Pancreas (tissue), 10 donors: Measurements from ENCODE around the gene SPTBN1. TPM values are rescaled to one million over a fixed set of nuclear protein-coding genes. Genes with fewer than 3 reads are reported as not detected.

Experiments
- ATAC-seq, 4 donors: fragments of 200-7000 bp; cut with Tn5 transposase; one replicate each; pipeline versions ENCODE4 v1.8.0 to v1.9.1; 2020; ENCODE audit warnings: mild to moderate bottlenecking in 4 of 4, moderate library complexity in 4 of 4
- DNase-seq, 6 donors: peaks; one replicate each; pipeline ENCODE4 v3.0.0-alpha.2; 2020
- FAIRE-seq: peaks from 2 replicates; lab custom pipeline; 2012; peaks lifted over from hg19 to GRCh38; lab: Jason Lieb, UNC
- H3K27ac ChIP-seq, 4 donors: fragments of 200-600 bp; sonication (generic); 1 replicate in 3 of 4; 2 replicates in 1 of 4; pipeline versions ENCODE4 v1.5.0 to v1.8.0; 2020
- H3K27me3 ChIP-seq, 4 donors: fragments of 200-600 bp; one replicate each; pipeline ENCODE4 v1.8.0; 2021
- H3K36me3 ChIP-seq, 3 donors: fragments of 200-600 bp; sonication (generic) in 1 of 3; one replicate each; pipeline versions ENCODE4 v1.5.0 to v1.8.0; 2020 to 2021
- H3K4me1 ChIP-seq, 3 donors: fragments of 200-600 bp; one replicate each; pipeline ENCODE4 v1.8.0; 2021
- H3K4me3 ChIP-seq, 4 donors: fragments of 200-600 bp; sonication (generic) in 2 of 4; one replicate each; pipeline versions ENCODE4 v1.5.0 to v1.8.0; 2020 to 2021
- H3K9me3 ChIP-seq, 4 donors: fragments of 200-600 bp; one replicate each; pipeline ENCODE4 v1.8.0; 2021
- WGBS, 2 donors: extraction: QIAGEN DNeasy Blood & Tissue Kit; methylation state at CpG; one replicate each; pipeline ENCODE4 v1.1.7; 2013; 5-methylcytosine and 5-hydroxymethylcytosine counted together
- intact Hi-C, 3 donors: fragments of 100-400 bp; cut with DNase I; formaldehyde crosslinking; loops; one replicate each; pipeline versions ENCODE4 v1.11.1 to v1.14.2; 2022
- polyA plus RNA-seq, 2 donors: library from polyadenylated mRNA; stranded (reverse); fragments of 200-250 nt; gene quantifications; one replicate each; pipeline ENCODE4 v1.2.3, GENCODE V29; 2013
- total RNA-seq, 6 donors: library from RNA; stranded (reverse); fragmentation: NEBNext Ultra II Directional in 4 of 6; extraction: Animal tissue kit (Norgen Biotek cat#: 25700) in 4 of 6; gene quantifications; one replicate each; pipeline versions ENCODE4 v1.2.1 to v1.2.4, GENCODE V29; 2021 to 2023
- TF ChIP-seq, protein P1 (sequence below), 4 donors: fragments of 200-600 bp; sonication (generic) in 3 of 4; IDR thresholded peaks; one replicate each; pipeline versions ENCODE4 v1.5.0 to v1.8.0; 2021; ENCODE audit warnings: antibody characterized with exemption in 4 of 4
- donor health status: healthy with polysubstance abuse.
- donor health status: DM: no; HTN: no; CAD: no; lungs with moderate emphysema.
- donor health status: DM: no; HTN: no; CAD: no.
- donor health status: control.
- donor health status: control.
- donor health status: Bipolar disorder and iron deficiency.
- donor health status: DM: yes; HTN: yes; CAD: no.
- donor health status: DM: no; HTN: no; CAD: no.
- donor health status: DM: no; HTN: no; CAD: no.
- donor health status: DM: yes; HTN: yes; CAD: no.

The SPTBN1 gene
- total and polyA plus RNA-seq, 8 donors: 43.8 to 192 (median 84.4) TPM

DNA sequence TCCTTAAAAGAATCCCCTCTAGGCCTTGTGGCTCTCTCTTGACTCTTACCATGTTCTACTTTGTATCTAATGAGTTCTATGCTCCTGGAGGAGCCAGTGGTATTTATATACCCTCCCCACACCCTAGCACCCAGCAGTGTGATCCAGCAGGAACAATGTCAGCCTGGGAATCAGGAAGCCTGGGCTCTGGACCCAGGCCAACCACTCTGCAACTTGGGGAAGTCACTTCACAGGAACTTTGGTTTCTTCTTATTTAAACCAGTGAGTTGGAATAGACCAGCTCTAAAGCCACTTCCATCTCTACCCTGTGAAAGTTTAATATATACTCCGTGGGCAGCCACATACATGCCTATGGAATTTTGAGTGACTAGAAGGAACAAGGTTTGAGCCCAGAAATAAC, 11.6 kb upstream of the SPTBN1 start:
- Histone ChIP-seq H3K4me1 (no peaks in the 10 kb centered on the region), H3K27ac (no peak overlapping the region), H3K9me3 (no peaks in the 10 kb centered on the region), H3K4me3 (no peak overlapping the region), H3K36me3 (no peaks in the 10 kb centered on the region), H3K27me3 (no peaks in the 10 kb centered on the region)
- DNase-seq: peak in 5 of 6 donors; percentile 55 to 77 (median 75)
- intact Hi-C loops: no loop called here
- WGBS, 2 donors: 79 to 88% methylated on average over 1 of the region's 1 CpG
- peak; percentile 51 to 86 (median 73) for ATAC-seq
- FAIRE-seq: no peak
- TF ChIP-seq, protein P1, sequence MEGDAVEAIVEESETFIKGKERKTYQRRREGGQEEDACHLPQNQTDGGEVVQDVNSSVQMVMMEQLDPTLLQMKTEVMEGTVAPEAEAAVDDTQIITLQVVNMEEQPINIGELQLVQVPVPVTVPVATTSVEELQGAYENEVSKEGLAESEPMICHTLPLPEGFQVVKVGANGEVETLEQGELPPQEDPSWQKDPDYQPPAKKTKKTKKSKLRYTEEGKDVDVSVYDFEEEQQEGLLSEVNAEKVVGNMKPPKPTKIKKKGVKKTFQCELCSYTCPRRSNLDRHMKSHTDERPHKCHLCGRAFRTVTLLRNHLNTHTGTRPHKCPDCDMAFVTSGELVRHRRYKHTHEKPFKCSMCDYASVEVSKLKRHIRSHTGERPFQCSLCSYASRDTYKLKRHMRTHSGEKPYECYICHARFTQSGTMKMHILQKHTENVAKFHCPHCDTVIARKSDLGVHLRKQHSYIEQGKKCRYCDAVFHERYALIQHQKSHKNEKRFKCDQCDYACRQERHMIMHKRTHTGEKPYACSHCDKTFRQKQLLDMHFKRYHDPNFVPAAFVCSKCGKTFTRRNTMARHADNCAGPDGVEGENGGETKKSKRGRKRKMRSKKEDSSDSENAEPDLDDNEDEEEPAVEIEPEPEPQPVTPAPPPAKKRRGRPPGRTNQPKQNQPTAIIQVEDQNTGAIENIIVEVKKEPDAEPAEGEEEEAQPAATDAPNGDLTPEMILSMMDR (IDR thresholded peaks at IDR 0.05): no peak

DNA sequence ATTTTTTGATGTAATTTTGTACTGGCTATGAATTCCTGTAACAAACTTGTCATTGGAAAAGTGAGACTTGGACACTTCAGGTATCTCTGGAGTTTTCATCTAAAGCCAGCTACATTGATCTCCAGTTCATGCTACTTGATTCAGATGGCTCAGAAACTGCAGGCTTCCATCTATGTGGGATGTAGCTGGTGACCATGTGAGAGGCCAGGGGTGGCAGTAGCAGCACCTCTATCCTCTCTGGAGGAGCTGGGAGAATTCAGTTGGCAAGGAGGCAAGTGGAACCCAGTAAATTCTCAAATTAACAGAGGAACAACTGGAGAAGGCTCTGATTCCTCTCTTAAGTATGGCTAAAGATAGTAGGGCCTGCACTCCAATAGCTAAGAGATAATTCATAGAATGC, 10.0 kb upstream of the SPTBN1 start:
- intact Hi-C loops: no loop called here
- no peak for DNase-seq
- Histone ChIP-seq H3K27ac (no peak overlapping the region), H3K36me3 (no peaks in the 10 kb centered on the region), H3K27me3 (no peaks in the 10 kb centered on the region), H3K9me3 (no peaks in the 10 kb centered on the region), H3K4me1 (no peaks in the 10 kb centered on the region), H3K4me3 (no peak overlapping the region)
- FAIRE-seq: no peak
- TF ChIP-seq, protein P1 (IDR thresholded peaks at IDR 0.05): no peak
- ATAC-seq: no peak

DNA sequence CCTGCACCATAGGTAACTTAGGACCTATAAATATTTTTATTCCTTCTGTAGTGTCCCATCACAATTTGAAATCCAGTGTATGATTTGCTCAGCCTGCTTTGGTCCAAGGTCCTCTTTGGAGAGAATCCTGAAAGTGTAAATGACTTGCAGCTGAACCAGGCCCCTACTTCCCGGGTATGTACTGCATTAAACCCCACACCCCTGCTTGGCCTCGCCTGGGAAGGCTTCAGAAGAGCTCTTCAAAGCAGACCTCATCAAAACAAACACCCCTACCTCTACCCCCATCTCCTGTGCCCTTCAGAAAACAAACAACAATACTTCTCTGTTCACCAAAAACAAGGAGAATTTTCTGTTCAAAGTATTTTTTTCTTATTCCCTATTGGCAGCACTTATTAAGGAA, 9.5 kb upstream of the SPTBN1 start:
- DNase-seq: no peak
- H3K4me3 ChIP-seq: no peak overlapping the region
- no peaks in the 10 kb centered on the region for H3K27me3 ChIP-seq
- no peaks in the 10 kb centered on the region for H3K36me3 ChIP-seq
- H3K4me1 ChIP-seq: no peaks in the 10 kb centered on the region
- intact Hi-C loops: no loop called here
- TF ChIP-seq, protein P1 (IDR thresholded peaks at IDR 0.05): no peak
- 76 to 87% methylated on average over 2 of the region's 2 CpGs for WGBS, 2 donors
- ATAC-seq: no peak
- no peak for FAIRE-seq
- no peaks in the 10 kb centered on the region for H3K9me3 ChIP-seq
- H3K27ac ChIP-seq: no peak overlapping the region

DNA sequence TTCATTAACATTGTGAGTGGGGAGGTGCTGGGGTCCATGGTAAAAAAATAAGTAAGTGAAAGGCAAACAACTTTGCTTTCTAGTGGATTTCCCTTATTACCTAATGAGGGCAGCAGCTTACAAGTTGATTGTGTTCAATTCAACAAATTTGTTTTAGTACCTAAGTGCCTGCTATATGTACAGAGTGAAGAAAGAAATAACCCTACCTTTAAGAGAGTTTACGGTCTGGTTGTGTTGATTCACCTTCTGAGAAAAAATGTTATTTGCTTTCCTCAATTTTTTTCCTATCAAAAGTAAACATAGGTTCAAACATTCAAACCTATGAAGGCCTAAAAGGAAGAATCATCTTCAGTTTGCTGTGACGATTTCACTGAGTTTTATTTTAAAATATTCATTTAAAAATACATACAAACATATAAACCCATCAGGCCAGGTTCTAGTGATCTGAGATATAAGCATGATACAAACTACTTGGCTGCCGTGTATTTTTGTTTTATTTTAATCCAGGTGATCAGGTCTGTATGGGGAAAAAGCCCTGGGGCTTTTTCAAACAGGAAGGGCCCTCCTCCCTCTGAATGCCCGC, 1.5 kb upstream of the SPTBN1 start:
- WGBS, 2 donors: 7 to 9% methylated on average over 4 of the region's 4 CpGs
- ATAC-seq: peak in 1 of 4 donors; percentile 3
- no peaks in the 10 kb centered on the region for H3K9me3 ChIP-seq
- H3K27ac ChIP-seq: peak overlapping the region; percentile 60 to 94 (median 88)
- TF ChIP-seq, protein P1 (IDR thresholded peaks at IDR 0.05): no peak
- no peaks in the 10 kb centered on the region for H3K27me3 ChIP-seq
- no peak for DNase-seq
- intact Hi-C loops: no loop called here
- H3K4me1 ChIP-seq: peaks cover 6 to 7% (median 7%) of the 10 kb centered on the region in 3 donors
- H3K4me3 ChIP-seq: peak overlapping the region in 3 of 4 donors; percentile 71 to 87 (median 80)
- H3K36me3 ChIP-seq: no peaks in the 10 kb centered on the region
- no peak for FAIRE-seq

DNA sequence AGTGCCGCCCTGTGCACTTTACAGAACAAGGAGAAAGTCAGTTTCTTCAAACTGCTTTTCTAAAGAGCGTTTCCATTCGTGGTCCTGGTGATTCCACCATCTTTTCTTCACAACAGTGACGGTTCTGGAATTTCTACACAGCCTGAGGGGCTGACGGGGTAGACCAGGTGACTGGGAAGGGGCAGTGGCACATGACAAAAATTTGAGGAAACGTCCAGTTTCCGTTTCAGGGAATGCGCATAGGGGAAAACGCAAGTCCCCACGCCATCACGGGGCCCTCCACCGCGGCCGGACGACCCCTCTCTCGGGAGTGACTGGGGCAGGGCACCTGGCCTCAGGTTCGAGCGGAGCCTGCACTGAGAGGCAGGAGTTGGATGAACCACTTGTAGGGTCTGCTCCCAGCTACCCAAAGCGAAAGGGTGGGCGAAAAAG, 980 bp upstream of the SPTBN1 start:
- peaks cover 6 to 7% (median 7%) of the 10 kb centered on the region in 3 donors for H3K4me1 ChIP-seq
- DNase-seq: peak; percentile 14 to 64 (median 32)
- no peak for FAIRE-seq
- H3K4me3 ChIP-seq: peak overlapping the region; percentile 68 to 87 (median 76)
- intact Hi-C loops: no loop called here
- TF ChIP-seq, protein P1 (IDR thresholded peaks at IDR 0.05): no peak
- H3K36me3 ChIP-seq: no peaks in the 10 kb centered on the region
- H3K27me3 ChIP-seq: no peaks in the 10 kb centered on the region
- WGBS, 2 donors: 3 to 5% methylated on average over 20 of the region's 20 CpGs
- no peaks in the 10 kb centered on the region for H3K9me3 ChIP-seq
- H3K27ac ChIP-seq: peak overlapping the region; percentile 60 to 94 (median 88)
- peak; percentile 20 to 36 (median 27) for ATAC-seq
